HepG2 (cell line): ENCODE data around the gene FOXA3. TPM values are rescaled to one million over a fixed set of nuclear protein-coding genes. Genes with fewer than 3 reads are reported as not detected.

Experiments used
- BRD4 ChIP-seq: sonication (generic); formaldehyde crosslinking; IDR thresholded peaks from 2 replicates; pipeline ENCODE4 v1.4.0; 2020; ENCODE audit warnings: missing genetic modification reagents
- CBX2 ChIP-seq, 2 experiments: fragments of 200-600 bp in 1 of 2; sonication (generic); formaldehyde crosslinking in 1 of 2; IDR thresholded peaks; 2 replicates each; pipeline versions ENCODE4 v1.7.0 to v1.8.1; 2018 to 2022; ENCODE audit warnings: low read depth in 2 of 2, low read length in 1 of 2, mild to moderate bottlenecking in 1 of 2, missing genetic modification reagents in 1 of 2
- KLF12 ChIP-seq: sonication (generic); formaldehyde crosslinking; IDR thresholded peaks from 2 replicates; pipeline ENCODE4 v1.4.0; 2020; ENCODE audit warnings: missing genetic modification reagents, borderline replicate concordance
- MBD4 ChIP-seq: IDR thresholded peaks from 2 replicates; pipeline ENCODE4 v1.6.1; 2012; ENCODE audit warnings: low read length, inconsistent platforms, borderline replicate concordance
- MTF2 ChIP-seq: sonication (generic); formaldehyde crosslinking; IDR thresholded peaks from 2 replicates; pipeline ENCODE4 v1.5.0; 2020; ENCODE audit warnings: missing genetic modification reagents, borderline replicate concordance
- RARA ChIP-seq: IDR thresholded peaks from 2 replicates; pipeline ENCODE4 v1.6.1; 2016; ENCODE audit warnings: missing genetic modification reagents, missing compliant biosample characterization
- TIGD3 ChIP-seq: sonication (generic); formaldehyde crosslinking; IDR thresholded peaks from 2 replicates; pipeline ENCODE4 v1.5.1; 2020; ENCODE audit warnings: mild to moderate bottlenecking, missing genetic modification reagents, borderline replicate concordance
- ZIK1 ChIP-seq: sonication (generic); formaldehyde crosslinking; IDR thresholded peaks from 2 replicates; pipeline ENCODE4 v1.5.0; 2020; ENCODE audit warnings: mild to moderate bottlenecking, low read depth, missing genetic modification reagents, borderline replicate concordance
- ZNF235 ChIP-seq: sonication (generic); formaldehyde crosslinking; IDR thresholded peaks from 2 replicates; pipeline ENCODE4 v1.8.1; 2023; ENCODE audit warnings: mild to moderate bottlenecking, missing genetic modification reagents, borderline replicate concordance
- ZNF543 ChIP-seq: sonication (generic); formaldehyde crosslinking; IDR thresholded peaks from 2 replicates; pipeline ENCODE4 v1.4.0; 2020; ENCODE audit warnings: mild to moderate bottlenecking, missing genetic modification reagents
- ZNF550 ChIP-seq: sonication (generic); formaldehyde crosslinking; IDR thresholded peaks from 2 replicates; pipeline ENCODE4 v1.4.0; 2020; ENCODE audit warnings: mild to moderate bottlenecking, missing genetic modification reagents, borderline replicate concordance
- ZNF703 ChIP-seq: sonication (generic); formaldehyde crosslinking; IDR thresholded peaks from 2 replicates; pipeline ENCODE4 v1.5.1; 2020; ENCODE audit warnings: missing genetic modification reagents, mild to moderate bottlenecking, moderate library complexity, borderline replicate concordance
- ZNF704 ChIP-seq: sonication (generic); formaldehyde crosslinking; IDR thresholded peaks from 2 replicates; pipeline ENCODE4 v1.8.1; 2023; ENCODE audit warnings: mild to moderate bottlenecking, inconsistent platforms, moderate library complexity, missing genetic modification reagents, borderline replicate concordance
- polyA plus RNA-seq, 8 experiments: library from polyadenylated mRNA; depleted of rRNA in 3 of 8; stranded (reverse) in 7 of 8; unstranded in 1 of 8; fragments of >200 nt; fragmentation: Illumina TruSeq in 4 of 8; extraction: Trizol in 4 of 8; gene quantifications; 2 replicates each; pipeline versions ENCODE4 v1.2.1 to v1.2.3, GENCODE V29; 2011 to 2016; ENCODE audit warnings: low read depth in 4 of 8, missing spikeins in 1 of 8, mixed read lengths in 1 of 8; ENCODE audit not compliant: insufficient read depth in 1 of 8
- total RNA-seq, 5 experiments: library from RNA; depleted of rRNA; stranded (reverse); fragments of >200 nt; fragmentation: Illumina TruSeq; extraction: Trizol; gene quantifications; 2 replicates each; pipeline ENCODE4 v1.2.3, GENCODE V29; 2016; ENCODE audit warnings: low read depth in 1 of 5
- TF ChIP-seq, protein P1 (sequence below): sonication (generic); formaldehyde crosslinking; IDR thresholded peaks from 2 replicates; pipeline ENCODE4 v1.4.0; 2020; ENCODE audit warnings: mild to moderate bottlenecking, missing genetic modification reagents
- TF ChIP-seq, protein P2 (sequence below): sonication (generic); formaldehyde crosslinking; IDR thresholded peaks from 2 replicates; pipeline ENCODE4 v1.8.1; 2022; ENCODE audit warnings: mild to moderate bottlenecking, missing genetic modification reagents
- TF ChIP-seq, protein P3 (sequence below): sonication (generic); formaldehyde crosslinking; IDR thresholded peaks from 2 replicates; pipeline ENCODE4 v1.5.1; 2020; ENCODE audit warnings: mild to moderate bottlenecking, missing genetic modification reagents, moderate library complexity

FOXA3 gene
- total and polyA plus RNA-seq, 2 of the 13 experiments (the other 11 are each of a cell fraction or from before 2014, with no cell fraction given), result 29.8 to 47.6 TPM

- TF ChIP-seq, protein P1, sequence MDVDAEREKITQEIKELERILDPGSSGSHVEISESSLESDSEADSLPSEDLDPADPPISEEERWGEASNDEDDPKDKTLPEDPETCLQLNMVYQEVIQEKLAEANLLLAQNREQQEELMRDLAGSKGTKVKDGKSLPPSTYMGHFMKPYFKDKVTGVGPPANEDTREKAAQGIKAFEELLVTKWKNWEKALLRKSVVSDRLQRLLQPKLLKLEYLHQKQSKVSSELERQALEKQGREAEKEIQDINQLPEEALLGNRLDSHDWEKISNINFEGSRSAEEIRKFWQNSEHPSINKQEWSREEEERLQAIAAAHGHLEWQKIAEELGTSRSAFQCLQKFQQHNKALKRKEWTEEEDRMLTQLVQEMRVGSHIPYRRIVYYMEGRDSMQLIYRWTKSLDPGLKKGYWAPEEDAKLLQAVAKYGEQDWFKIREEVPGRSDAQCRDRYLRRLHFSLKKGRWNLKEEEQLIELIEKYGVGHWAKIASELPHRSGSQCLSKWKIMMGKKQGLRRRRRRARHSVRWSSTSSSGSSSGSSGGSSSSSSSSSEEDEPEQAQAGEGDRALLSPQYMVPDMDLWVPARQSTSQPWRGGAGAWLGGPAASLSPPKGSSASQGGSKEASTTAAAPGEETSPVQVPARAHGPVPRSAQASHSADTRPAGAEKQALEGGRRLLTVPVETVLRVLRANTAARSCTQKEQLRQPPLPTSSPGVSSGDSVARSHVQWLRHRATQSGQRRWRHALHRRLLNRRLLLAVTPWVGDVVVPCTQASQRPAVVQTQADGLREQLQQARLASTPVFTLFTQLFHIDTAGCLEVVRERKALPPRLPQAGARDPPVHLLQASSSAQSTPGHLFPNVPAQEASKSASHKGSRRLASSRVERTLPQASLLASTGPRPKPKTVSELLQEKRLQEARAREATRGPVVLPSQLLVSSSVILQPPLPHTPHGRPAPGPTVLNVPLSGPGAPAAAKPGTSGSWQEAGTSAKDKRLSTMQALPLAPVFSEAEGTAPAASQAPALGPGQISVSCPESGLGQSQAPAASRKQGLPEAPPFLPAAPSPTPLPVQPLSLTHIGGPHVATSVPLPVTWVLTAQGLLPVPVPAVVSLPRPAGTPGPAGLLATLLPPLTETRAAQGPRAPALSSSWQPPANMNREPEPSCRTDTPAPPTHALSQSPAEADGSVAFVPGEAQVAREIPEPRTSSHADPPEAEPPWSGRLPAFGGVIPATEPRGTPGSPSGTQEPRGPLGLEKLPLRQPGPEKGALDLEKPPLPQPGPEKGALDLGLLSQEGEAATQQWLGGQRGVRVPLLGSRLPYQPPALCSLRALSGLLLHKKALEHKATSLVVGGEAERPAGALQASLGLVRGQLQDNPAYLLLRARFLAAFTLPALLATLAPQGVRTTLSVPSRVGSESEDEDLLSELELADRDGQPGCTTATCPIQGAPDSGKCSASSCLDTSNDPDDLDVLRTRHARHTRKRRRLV (CRISPR knock-in tag), result no peak
- TF ChIP-seq KLF12 (0 out of 2 replicates have a peak, but pooled peaks have one; percentile 22), RARA (CRISPR knock-in tag) (peak; percentile 90), CBX2 (IDR thresholded peaks at IDR 0.05; ENCODE audit: low read depth, low read length) (no peak), CBX2 (CRISPR knock-in tag; IDR thresholded peaks at IDR 0.05; ENCODE audit: low read depth) (no peak), MTF2 (CRISPR knock-in tag) (no peak), ZNF703 (CRISPR knock-in tag) (no peak; the same call in 1 of the 2 replicates), MBD4 (no peak), ZNF550 (CRISPR knock-in tag) (0 out of 2 replicates have a peak, but pooled peaks have one; percentile 52), ZIK1 (CRISPR knock-in tag) (no peak), TIGD3 (CRISPR knock-in tag) (peak; percentile 59; the same call in 1 of the 2 replicates), ZNF704 (peak; percentile 41; the same call in 1 of the 2 replicates), ZNF235 (no peak; the same call in 1 of the 2 replicates), BRD4 (CRISPR knock-in tag) (peak; percentile 52), ZNF543 (CRISPR knock-in tag) (no peak; the same call in 1 of the 2 replicates)
- TF ChIP-seq, protein P2, sequence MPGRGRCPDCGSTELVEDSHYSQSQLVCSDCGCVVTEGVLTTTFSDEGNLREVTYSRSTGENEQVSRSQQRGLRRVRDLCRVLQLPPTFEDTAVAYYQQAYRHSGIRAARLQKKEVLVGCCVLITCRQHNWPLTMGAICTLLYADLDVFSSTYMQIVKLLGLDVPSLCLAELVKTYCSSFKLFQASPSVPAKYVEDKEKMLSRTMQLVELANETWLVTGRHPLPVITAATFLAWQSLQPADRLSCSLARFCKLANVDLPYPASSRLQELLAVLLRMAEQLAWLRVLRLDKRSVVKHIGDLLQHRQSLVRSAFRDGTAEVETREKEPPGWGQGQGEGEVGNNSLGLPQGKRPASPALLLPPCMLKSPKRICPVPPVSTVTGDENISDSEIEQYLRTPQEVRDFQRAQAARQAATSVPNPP (CRISPR knock-in tag), result 0 out of 2 replicates have a peak, but pooled peaks have one; percentile 48
- TF ChIP-seq, protein P3, sequence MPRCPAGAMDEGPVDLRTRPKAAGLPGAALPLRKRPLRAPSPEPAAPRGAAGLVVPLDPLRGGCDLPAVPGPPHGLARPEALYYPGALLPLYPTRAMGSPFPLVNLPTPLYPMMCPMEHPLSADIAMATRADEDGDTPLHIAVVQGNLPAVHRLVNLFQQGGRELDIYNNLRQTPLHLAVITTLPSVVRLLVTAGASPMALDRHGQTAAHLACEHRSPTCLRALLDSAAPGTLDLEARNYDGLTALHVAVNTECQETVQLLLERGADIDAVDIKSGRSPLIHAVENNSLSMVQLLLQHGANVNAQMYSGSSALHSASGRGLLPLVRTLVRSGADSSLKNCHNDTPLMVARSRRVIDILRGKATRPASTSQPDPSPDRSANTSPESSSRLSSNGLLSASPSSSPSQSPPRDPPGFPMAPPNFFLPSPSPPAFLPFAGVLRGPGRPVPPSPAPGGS, result peak; percentile 94
Observed at GRCh38 chr19:45882652-45883585, 18.8 kb downstream of the FOXA3 start (continued).
